ENCODE results near the gene PRR36. TPM values are rescaled to one million over a fixed set of nuclear protein-coding genes. Genes with fewer than 3 reads are reported as not detected.
"Not testable (repeated sequence)": the region's sequence is repeated elsewhere in the genome, so short reads cannot be mapped to it uniquely, and the experiment has no call there.

Gene PRR36
- total RNA-seq, 1 donor from 2014 or later = 37.4 TPM

GRCh38 chr19:7898967-7899366 is 24.8 kb upstream of the PRR36 start:
- peaks cover 2% of the 10 kb centered on the region for H3K27me3 Mint-ChIP-seq
- TF ChIP-seq, protein P1, sequence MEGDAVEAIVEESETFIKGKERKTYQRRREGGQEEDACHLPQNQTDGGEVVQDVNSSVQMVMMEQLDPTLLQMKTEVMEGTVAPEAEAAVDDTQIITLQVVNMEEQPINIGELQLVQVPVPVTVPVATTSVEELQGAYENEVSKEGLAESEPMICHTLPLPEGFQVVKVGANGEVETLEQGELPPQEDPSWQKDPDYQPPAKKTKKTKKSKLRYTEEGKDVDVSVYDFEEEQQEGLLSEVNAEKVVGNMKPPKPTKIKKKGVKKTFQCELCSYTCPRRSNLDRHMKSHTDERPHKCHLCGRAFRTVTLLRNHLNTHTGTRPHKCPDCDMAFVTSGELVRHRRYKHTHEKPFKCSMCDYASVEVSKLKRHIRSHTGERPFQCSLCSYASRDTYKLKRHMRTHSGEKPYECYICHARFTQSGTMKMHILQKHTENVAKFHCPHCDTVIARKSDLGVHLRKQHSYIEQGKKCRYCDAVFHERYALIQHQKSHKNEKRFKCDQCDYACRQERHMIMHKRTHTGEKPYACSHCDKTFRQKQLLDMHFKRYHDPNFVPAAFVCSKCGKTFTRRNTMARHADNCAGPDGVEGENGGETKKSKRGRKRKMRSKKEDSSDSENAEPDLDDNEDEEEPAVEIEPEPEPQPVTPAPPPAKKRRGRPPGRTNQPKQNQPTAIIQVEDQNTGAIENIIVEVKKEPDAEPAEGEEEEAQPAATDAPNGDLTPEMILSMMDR (IDR thresholded peaks at IDR 0.05; ENCODE audit: unreplicated experiment) = no peak
- H3K36me3 Mint-ChIP-seq (ENCODE audit: insufficient read depth) = no peaks in the 10 kb centered on the region
- H3K4me3 Mint-ChIP-seq (ENCODE audit: low read depth) = no peak overlapping the region
- no peak overlapping the region for H3K27ac Mint-ChIP-seq
- H3K9me3 Mint-ChIP-seq (ENCODE audit: low read depth) = no peaks in the 10 kb centered on the region
- no peak for DNase-seq (ENCODE audit: low spot score, unreplicated experiment)
- H3K4me1 Mint-ChIP-seq (ENCODE audit: low read depth) = peaks cover 8% of the 10 kb centered on the region

DNA sequence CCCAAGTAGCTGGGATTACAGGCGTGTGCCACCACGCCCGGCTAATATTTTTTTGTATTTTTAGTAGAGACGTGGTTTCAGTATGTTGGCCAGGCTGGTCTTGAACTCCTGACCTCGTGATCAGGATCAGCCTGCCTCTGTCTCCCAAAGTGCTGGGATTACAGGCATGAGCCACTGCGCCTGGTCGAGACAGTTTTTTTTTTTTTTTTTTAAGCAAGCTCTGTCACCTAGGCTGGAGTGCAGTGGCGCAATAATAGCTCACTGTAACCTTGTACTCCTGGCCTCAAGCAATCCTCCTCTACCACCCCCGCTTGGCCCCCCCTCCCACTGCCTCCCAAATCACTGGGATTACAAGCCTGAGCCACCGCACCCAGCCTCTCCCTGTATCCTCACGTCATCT is 23.1 kb upstream of the PRR36 start:
- Mint-ChIP-seq H3K27me3 (peaks cover 2% of the 10 kb centered on the region), H3K36me3 (ENCODE audit: insufficient read depth) (no peaks in the 10 kb centered on the region), H3K27ac (no peak overlapping the region), H3K9me3 (ENCODE audit: low read depth) (no peaks in the 10 kb centered on the region), H3K4me3 (ENCODE audit: low read depth) (no peak overlapping the region), H3K4me1 (ENCODE audit: low read depth) (no peaks in the 10 kb centered on the region)
- TF ChIP-seq, protein P1 (IDR thresholded peaks at IDR 0.05; ENCODE audit: unreplicated experiment) = no peak
- no peak for DNase-seq (ENCODE audit: low spot score, unreplicated experiment)

DNA sequence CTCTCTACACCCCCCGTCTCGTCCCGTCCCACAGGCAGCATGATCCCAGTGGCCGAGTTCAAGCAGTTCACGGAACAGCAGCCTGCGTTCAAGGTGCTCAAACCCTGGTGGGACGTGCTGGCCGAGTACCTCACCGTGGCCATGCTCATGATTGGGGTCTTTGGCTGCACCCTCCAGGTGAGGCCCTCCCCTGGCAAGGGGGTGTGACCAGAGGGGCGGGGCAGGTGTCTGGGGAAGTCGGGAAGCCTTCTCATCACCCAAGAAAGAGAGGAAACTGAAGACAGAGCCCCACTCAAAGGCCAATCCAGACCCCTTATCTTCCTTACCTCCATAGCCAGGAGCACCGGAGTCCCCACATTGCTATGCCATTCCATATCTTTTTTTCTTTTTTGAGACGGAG is 21.4 kb upstream of the PRR36 start:
- no peak overlapping the region for H3K4me3 Mint-ChIP-seq (ENCODE audit: low read depth)
- no peaks in the 10 kb centered on the region for H3K36me3 Mint-ChIP-seq (ENCODE audit: insufficient read depth)
- H3K4me1 Mint-ChIP-seq (ENCODE audit: low read depth) = no peaks in the 10 kb centered on the region
- peaks cover 10% of the 10 kb centered on the region for H3K27me3 Mint-ChIP-seq
- TF ChIP-seq, protein P1 (IDR thresholded peaks at IDR 0.05; ENCODE audit: unreplicated experiment) = no peak
- no peaks in the 10 kb centered on the region for H3K9me3 Mint-ChIP-seq (ENCODE audit: low read depth)
- no peak overlapping the region for H3K27ac Mint-ChIP-seq
- DNase-seq (ENCODE audit: low spot score, unreplicated experiment) = no peak

- Mint-ChIP-seq H3K9me3 (ENCODE audit: low read depth) (no peaks in the 10 kb centered on the region), H3K36me3 (ENCODE audit: insufficient read depth) (no peaks in the 10 kb centered on the region), H3K4me3 (ENCODE audit: low read depth) (no peak overlapping the region), H3K27ac (no peak overlapping the region), H3K4me1 (ENCODE audit: low read depth) (no peaks in the 10 kb centered on the region), H3K27me3 (peaks cover 10% of the 10 kb centered on the region)
- no peak for DNase-seq (ENCODE audit: low spot score, unreplicated experiment)
- TF ChIP-seq, protein P1 (IDR thresholded peaks at IDR 0.05; ENCODE audit: unreplicated experiment) = no peak
These were observed 20.6 kb upstream of the PRR36 start for GRCh38 chr19:7894612-7895309.

DNA sequence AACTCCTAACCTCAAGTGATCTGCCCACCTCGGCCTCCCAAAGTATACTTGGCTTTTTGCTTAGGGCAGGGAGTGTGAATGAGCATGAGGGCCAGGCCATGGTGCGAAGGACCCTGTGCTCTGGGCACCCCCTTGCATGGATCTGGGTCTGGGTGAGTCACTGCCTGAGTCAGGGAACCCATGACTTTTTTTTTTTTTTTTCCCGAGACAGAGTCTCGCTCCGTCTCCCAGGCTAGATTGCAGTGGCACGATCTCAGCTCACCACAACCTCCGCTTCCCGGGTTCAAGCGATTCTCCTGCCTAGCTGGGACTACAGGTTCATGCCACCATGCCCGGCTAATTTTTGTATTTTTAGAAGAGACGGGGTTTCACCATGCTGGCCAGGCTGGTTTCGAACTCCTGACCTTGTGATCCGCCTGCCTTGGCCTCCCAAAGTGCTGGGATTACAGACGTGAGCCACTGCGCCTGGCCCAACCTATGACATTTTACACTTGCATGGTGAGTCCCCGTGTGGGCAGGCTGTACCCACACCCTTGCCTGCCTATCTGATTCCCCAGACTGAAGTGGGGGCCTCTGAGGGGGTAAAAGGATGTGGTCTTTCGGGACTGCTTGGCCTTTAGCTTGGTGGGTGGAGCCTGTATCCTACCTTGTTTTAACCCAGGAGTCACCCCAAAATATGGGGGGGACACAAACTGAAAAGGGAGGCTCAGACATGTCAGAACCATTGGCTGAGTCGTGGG is 19.3 kb upstream of the PRR36 start:
- not testable (repeated sequence) for H3K27ac Mint-ChIP-seq; H3K9me3 Mint-ChIP-seq (ENCODE audit: low read depth); H3K4me3 Mint-ChIP-seq (ENCODE audit: low read depth); H3K36me3 Mint-ChIP-seq (ENCODE audit: insufficient read depth); H3K4me1 Mint-ChIP-seq (ENCODE audit: low read depth); DNase-seq (ENCODE audit: low spot score, unreplicated experiment)
- H3K27me3 Mint-ChIP-seq = peaks cover 15% of the 10 kb centered on the region
